H9 (cell line): ENCODE measurements around the gene THSD4. TPM values are rescaled to one million over a fixed set of nuclear protein-coding genes. Genes with fewer than 3 reads are reported as not detected.
A peak's percentile ranks its signal among the peaks of the same experiment; 100 is the strongest.

ENCODE experiments used
- DNase-seq: peaks from one replicate; pipeline ENCODE4 v3.0.0-alpha.2; 2017
- H2AFZ ChIP-seq: one replicate; pipeline ENCODE4 v1.6.1; 2013; ENCODE audit warnings: mild to moderate bottlenecking, low read length, control low read depth, moderate library complexity
- H2AK5ac ChIP-seq: 2 replicates; pipeline ENCODE4 v1.6.1; 2013; ENCODE audit warnings: low read length, control low read depth, mixed read lengths; ENCODE audit not compliant: insufficient read length
- H2BK120ac ChIP-seq: one replicate; pipeline ENCODE4 v1.6.1; 2013; ENCODE audit warnings: low read depth, mild to moderate bottlenecking, low read length, control low read depth, inconsistent platforms; ENCODE audit not compliant: poor library complexity, severe bottlenecking
- H2BK12ac ChIP-seq: 2 replicates; pipeline ENCODE4 v1.6.1; 2013; ENCODE audit warnings: low read length, control low read depth, mixed read lengths, low read depth; ENCODE audit not compliant: insufficient read length
- H2BK15ac ChIP-seq: 2 replicates; pipeline ENCODE4 v1.6.1; 2013; ENCODE audit warnings: low read depth, low read length, control low read depth
- H2BK20ac ChIP-seq: one replicate; pipeline ENCODE4 v1.6.1; 2013; ENCODE audit warnings: low read depth, mild to moderate bottlenecking, low read length, control low read depth, inconsistent platforms; ENCODE audit not compliant: poor library complexity, severe bottlenecking
- H2BK5ac ChIP-seq: 2 replicates; pipeline ENCODE4 v1.6.1; 2013; ENCODE audit warnings: low read length, control low read depth, mixed read lengths; ENCODE audit not compliant: insufficient read length
- H3K14ac ChIP-seq: 2 replicates; pipeline ENCODE4 v1.6.1; 2013; ENCODE audit warnings: low read length, control low read depth; ENCODE audit not compliant: insufficient read depth
- H3K18ac ChIP-seq: 2 replicates; pipeline ENCODE4 v1.6.1; 2013; ENCODE audit warnings: low read depth, mild to moderate bottlenecking, mixed read lengths, low read length, control low read depth; ENCODE audit not compliant: insufficient read length
- H3K23ac ChIP-seq: 2 replicates; pipeline ENCODE4 v1.6.1; 2013; ENCODE audit warnings: low read length, control low read depth, mixed read lengths, low read depth; ENCODE audit not compliant: insufficient read length
- H3K23me2 ChIP-seq: 2 replicates; pipeline ENCODE4 v1.6.1; 2013; ENCODE audit warnings: low read depth, mild to moderate bottlenecking, mixed read lengths, low read length, control low read depth; ENCODE audit not compliant: insufficient read length, poor library complexity, severe bottlenecking
- H3K27ac ChIP-seq: 2 replicates; pipeline ENCODE4 v1.5.1; 2013; ENCODE audit warnings: low read length, control low read depth, mixed read lengths, low read depth; ENCODE audit not compliant: insufficient read length
- H3K27me3 ChIP-seq: 2 replicates; pipeline ENCODE4 v1.6.1; 2013; ENCODE audit warnings: low read length, control low read depth, inconsistent platforms; ENCODE audit not compliant: insufficient read depth
- H3K4ac ChIP-seq: 2 replicates; pipeline ENCODE4 v1.6.1; 2013; ENCODE audit warnings: low read depth, mild to moderate bottlenecking, control low read depth, inconsistent platforms, low read length, moderate library complexity
- H3K4me1 ChIP-seq: 2 replicates; pipeline ENCODE4 v1.6.1; 2013; ENCODE audit warnings: low read length, control low read depth, inconsistent platforms; ENCODE audit not compliant: insufficient read depth
- H3K4me2 ChIP-seq: 2 replicates; pipeline ENCODE4 v1.6.1; 2013; ENCODE audit warnings: low read length, control low read depth, mixed read lengths; ENCODE audit not compliant: insufficient read length, insufficient read depth
- H3K56ac ChIP-seq: 2 replicates; pipeline ENCODE4 v1.6.1; 2013; ENCODE audit warnings: low read depth, mild to moderate bottlenecking, mixed read lengths, low read length, control low read depth; ENCODE audit not compliant: insufficient read length
- H3K79me1 ChIP-seq: 2 replicates; pipeline ENCODE4 v1.6.1; 2013; ENCODE audit warnings: low read depth, mild to moderate bottlenecking, moderate library complexity, low read length, control low read depth, inconsistent platforms; ENCODE audit not compliant: insufficient read depth, poor library complexity, severe bottlenecking
- H3K79me2 ChIP-seq: 2 replicates; pipeline ENCODE4 v1.6.1; 2013; ENCODE audit warnings: low read length, control low read depth, inconsistent platforms; ENCODE audit not compliant: insufficient read depth
- H3K9ac ChIP-seq: 2 replicates; pipeline ENCODE4 v1.6.1; 2013; ENCODE audit warnings: low read length, control low read depth, mixed read lengths; ENCODE audit not compliant: insufficient read length; ENCODE audit errors: extremely low read depth
- H3K9me3 ChIP-seq: one replicate; pipeline ENCODE4 v1.6.1; 2013; ENCODE audit warnings: low read depth, low read length, inconsistent platforms; ENCODE audit not compliant: control insufficient read depth
- H3T11ph ChIP-seq: one replicate; pipeline ENCODE4 v1.6.1; 2013; ENCODE audit warnings: mild to moderate bottlenecking, low read length, control low read depth, inconsistent platforms
- H4K20me1 ChIP-seq: one replicate; pipeline ENCODE4 v1.6.1; 2013; ENCODE audit not compliant: control insufficient read depth, insufficient read length, insufficient read depth
- H4K5ac ChIP-seq: 2 replicates; pipeline ENCODE4 v1.6.1; 2013; ENCODE audit warnings: low read depth, mild to moderate bottlenecking, mixed read lengths, low read length, control low read depth; ENCODE audit not compliant: insufficient read length
- H4K8ac ChIP-seq: replicated peaks from 2 replicates; pipeline ENCODE4 v1.6.1; 2013; ENCODE audit warnings: low read length, control low read depth, mixed read lengths, low read depth; ENCODE audit not compliant: insufficient read length
- H4K91ac ChIP-seq: 2 replicates; pipeline ENCODE4 v1.6.1; 2013; ENCODE audit warnings: low read depth, mild to moderate bottlenecking, moderate library complexity, mixed read lengths, low read length, control low read depth; ENCODE audit not compliant: insufficient read length
- H3K27ac Mint-ChIP-seq, 3 experiments: 2 replicates in 2 of 3; 3 replicates in 1 of 3; pipeline ENCODE4 v1.8.0; 2020 to 2021; ENCODE audit warnings: mixed read lengths in 3 of 3, mild to moderate bottlenecking in 1 of 3, moderate library complexity in 1 of 3
- H3K27me3 Mint-ChIP-seq: 2 replicates; pipeline ENCODE4 v1.8.0; 2021; ENCODE audit warnings: low read depth, mild to moderate bottlenecking, moderate library complexity, mixed read lengths
- H3K36me3 Mint-ChIP-seq, 3 experiments: 2 replicates in 2 of 3; 3 replicates in 1 of 3; pipeline ENCODE4 v1.8.0; 2020 to 2021; ENCODE audit warnings: low read depth in 3 of 3, mixed read lengths in 3 of 3; ENCODE audit not compliant: insufficient read depth in 1 of 3
- H3K4me1 Mint-ChIP-seq, 2 experiments: 2 replicates each; pipeline ENCODE4 v1.8.0; 2020; ENCODE audit warnings: mixed read lengths in 2 of 2
- H3K4me3 Mint-ChIP-seq, 2 experiments: 2 replicates in 1 of 2; 3 replicates in 1 of 2; pipeline ENCODE4 v1.8.0; 2020 to 2021; ENCODE audit warnings: mild to moderate bottlenecking in 2 of 2, mixed read lengths in 2 of 2, moderate library complexity in 1 of 2
- H3K9me3 Mint-ChIP-seq, 2 experiments: 2 replicates in 1 of 2; 3 replicates in 1 of 2; pipeline ENCODE4 v1.8.0; 2020; ENCODE audit warnings: mild to moderate bottlenecking in 2 of 2, mixed read lengths in 2 of 2, moderate library complexity in 1 of 2
- CTCF ChIP-seq: fragments of 200-600 bp; sonication (generic); conservative IDR thresholded peaks from 3 replicates; pipeline ENCODE4 v1.8.0; 2021; ENCODE audit warnings: antibody characterized with exemption, mild to moderate bottlenecking
- WGBS: extraction: QIAGEN DNeasy Blood & Tissue Kit; methylation state at CpG from one replicate; pipeline ENCODE4 v1.1.7; 2013; ENCODE audit warnings: missing lambda C conversion rate, low lambda C conversion rate, mixed read lengths; ENCODE audit not compliant: insufficient read length; ENCODE audit errors: extremely low coverage; 5-methylcytosine and 5-hydroxymethylcytosine counted together
- total RNA-seq: library from RNA; stranded (reverse); gene quantifications from 2 replicates; pipeline ENCODE4 v1.2.1, GENCODE V29; 2021

The THSD4 gene
- total RNA-seq, 1 experiment from 2014 or later, result 5.5 TPM

- Histone ChIP-seq H3K4me2 (no peak overlapping the region), H4K20me1 (no peaks in the 10 kb centered on the region), H3K18ac (no peak overlapping the region), H4K91ac (no peak overlapping the region), H2BK120ac (no peak overlapping the region), H3K79me1 (no peaks in the 10 kb centered on the region), H3T11ph (no peak overlapping the region), H3K23ac (no peak overlapping the region), H3K4me1 (no peaks in the 10 kb centered on the region), H3K23me2 (no peaks in the 10 kb centered on the region), H4K5ac (no peak overlapping the region), H2BK20ac (no peak overlapping the region), H3K14ac (no peak overlapping the region; the same call in 1 of the 2 replicates), H3K4ac (no peak overlapping the region), H3K27ac (no peak overlapping the region), H3K9me3 (no peaks in the 10 kb centered on the region), H4K8ac (no peak overlapping the region), H3K9ac (no peak overlapping the region), H3K79me2 (no peaks in the 10 kb centered on the region), H3K56ac (no peak overlapping the region), H2AFZ (no peak overlapping the region), H2BK15ac (no peak overlapping the region), H2AK5ac (no peak overlapping the region), H2BK12ac (no peak overlapping the region), H3K27me3 (no peaks in the 10 kb centered on the region), H2BK5ac (no peak overlapping the region)
- Mint-ChIP-seq H3K36me3 (peaks cover 3 to 19% (median 5%) of the 10 kb centered on the region in 3 experiments; a peak in 5 of 7 replicates), H3K27me3 (no peaks in the 10 kb centered on the region; the same call in 1 of the 2 replicates), H3K9me3 (peaks cover 10 to 16% of the 10 kb centered on the region in 2 experiments; a peak in 4 of 5 replicates), H3K4me3 (no peak overlapping the region), H3K4me1 (peaks cover 7 to 9% of the 10 kb centered on the region in 2 experiments), H3K27ac (0 out of 7 replicates have a peak overlapping the region, but pooled peaks of 1 of the 3 experiments have one; percentile 39)
- no CpG with 5 or more reads among the region's 2 CpGs for WGBS
- TF ChIP-seq CTCF, result no peak
- no peak for DNase-seq
These were observed 188.7 kb downstream of the THSD4 start for GRCh38 chr15:71303977-71304376.
